ENCODE data around the gene UAP1L1.

DNA sequence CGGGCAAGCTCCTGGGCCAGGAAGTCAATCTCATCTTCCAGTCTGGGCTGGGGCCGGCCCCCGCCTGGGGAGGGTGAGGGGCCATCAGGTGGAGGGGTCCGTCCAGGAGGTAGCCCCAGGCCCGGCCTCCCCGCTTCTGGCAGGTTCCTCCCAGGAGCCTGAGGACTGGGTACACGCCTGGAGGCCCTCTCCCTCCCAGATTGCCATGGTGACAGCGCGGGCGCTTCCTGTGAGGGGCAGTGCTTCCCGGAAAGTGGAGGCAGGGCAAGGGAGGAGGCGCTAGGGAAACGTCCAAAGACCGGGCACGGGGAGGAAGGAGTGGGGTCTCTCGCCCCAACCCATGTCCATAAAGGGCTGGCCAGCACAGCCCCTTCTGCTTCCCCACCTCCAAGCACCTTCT lies 36.2 kb upstream of the UAP1L1 start:
- TF ChIP-seq, protein P1, sequence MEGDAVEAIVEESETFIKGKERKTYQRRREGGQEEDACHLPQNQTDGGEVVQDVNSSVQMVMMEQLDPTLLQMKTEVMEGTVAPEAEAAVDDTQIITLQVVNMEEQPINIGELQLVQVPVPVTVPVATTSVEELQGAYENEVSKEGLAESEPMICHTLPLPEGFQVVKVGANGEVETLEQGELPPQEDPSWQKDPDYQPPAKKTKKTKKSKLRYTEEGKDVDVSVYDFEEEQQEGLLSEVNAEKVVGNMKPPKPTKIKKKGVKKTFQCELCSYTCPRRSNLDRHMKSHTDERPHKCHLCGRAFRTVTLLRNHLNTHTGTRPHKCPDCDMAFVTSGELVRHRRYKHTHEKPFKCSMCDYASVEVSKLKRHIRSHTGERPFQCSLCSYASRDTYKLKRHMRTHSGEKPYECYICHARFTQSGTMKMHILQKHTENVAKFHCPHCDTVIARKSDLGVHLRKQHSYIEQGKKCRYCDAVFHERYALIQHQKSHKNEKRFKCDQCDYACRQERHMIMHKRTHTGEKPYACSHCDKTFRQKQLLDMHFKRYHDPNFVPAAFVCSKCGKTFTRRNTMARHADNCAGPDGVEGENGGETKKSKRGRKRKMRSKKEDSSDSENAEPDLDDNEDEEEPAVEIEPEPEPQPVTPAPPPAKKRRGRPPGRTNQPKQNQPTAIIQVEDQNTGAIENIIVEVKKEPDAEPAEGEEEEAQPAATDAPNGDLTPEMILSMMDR (IDR thresholded peaks at IDR 0.05) = no peak
- no peak for TF ChIP-seq POLR2A (IDR thresholded peaks at IDR 0.05)
